Astrocyte of the cerebellum (primary cell): ENCODE results near the gene APBA1.

Experiments used
- DNase-seq: peaks from one replicate; pipeline ENCODE4 v3.0.0-alpha.2; 2011; ENCODE audit warnings: low read depth
- H3K4me3 ChIP-seq: 2 replicates; pipeline ENCODE4 v1.5.1; 2011; ENCODE audit warnings: mild to moderate bottlenecking, low read depth, low read length, moderate library complexity
- in situ Hi-C: cut with HindIII; loops from 2 replicates; pipeline ENCODE4 v1.10.0; 2017; ENCODE audit warnings: low sequenced_read_pairs
- TF ChIP-seq, protein P1 (sequence below): IDR thresholded peaks from 2 replicates; pipeline ENCODE4 v1.5.1; 2012; ENCODE audit warnings: low read length, low read depth, moderate library complexity, mild to moderate bottlenecking; ENCODE audit errors: missing control alignments

The APBA1 gene

DNA sequence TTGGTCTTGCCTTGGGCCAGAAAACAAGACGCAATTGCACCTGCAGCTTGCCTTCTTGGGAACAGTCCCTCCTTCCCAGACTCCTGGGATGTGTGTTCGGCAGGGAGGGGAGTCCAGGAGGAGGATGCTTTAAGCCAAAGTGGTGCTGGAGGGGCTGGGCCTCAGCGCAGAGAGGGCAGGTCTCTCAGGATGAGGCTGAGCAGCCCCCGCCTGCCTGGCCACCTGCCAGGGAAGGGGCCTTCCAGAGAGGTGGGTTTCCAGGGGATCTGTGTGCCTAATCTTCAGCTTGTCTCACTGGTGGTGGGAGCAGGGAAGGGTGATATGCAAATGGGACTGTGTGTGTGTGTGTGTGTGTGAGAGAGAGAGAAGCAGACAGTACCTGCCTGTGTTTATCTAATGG lies 242.0 kb downstream of the APBA1 start:
- DNase-seq = no peak
- H3K4me3 ChIP-seq = no peak overlapping the region
- in situ Hi-C loops = no loop called here
- TF ChIP-seq, protein P1, sequence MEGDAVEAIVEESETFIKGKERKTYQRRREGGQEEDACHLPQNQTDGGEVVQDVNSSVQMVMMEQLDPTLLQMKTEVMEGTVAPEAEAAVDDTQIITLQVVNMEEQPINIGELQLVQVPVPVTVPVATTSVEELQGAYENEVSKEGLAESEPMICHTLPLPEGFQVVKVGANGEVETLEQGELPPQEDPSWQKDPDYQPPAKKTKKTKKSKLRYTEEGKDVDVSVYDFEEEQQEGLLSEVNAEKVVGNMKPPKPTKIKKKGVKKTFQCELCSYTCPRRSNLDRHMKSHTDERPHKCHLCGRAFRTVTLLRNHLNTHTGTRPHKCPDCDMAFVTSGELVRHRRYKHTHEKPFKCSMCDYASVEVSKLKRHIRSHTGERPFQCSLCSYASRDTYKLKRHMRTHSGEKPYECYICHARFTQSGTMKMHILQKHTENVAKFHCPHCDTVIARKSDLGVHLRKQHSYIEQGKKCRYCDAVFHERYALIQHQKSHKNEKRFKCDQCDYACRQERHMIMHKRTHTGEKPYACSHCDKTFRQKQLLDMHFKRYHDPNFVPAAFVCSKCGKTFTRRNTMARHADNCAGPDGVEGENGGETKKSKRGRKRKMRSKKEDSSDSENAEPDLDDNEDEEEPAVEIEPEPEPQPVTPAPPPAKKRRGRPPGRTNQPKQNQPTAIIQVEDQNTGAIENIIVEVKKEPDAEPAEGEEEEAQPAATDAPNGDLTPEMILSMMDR = no peak

DNA sequence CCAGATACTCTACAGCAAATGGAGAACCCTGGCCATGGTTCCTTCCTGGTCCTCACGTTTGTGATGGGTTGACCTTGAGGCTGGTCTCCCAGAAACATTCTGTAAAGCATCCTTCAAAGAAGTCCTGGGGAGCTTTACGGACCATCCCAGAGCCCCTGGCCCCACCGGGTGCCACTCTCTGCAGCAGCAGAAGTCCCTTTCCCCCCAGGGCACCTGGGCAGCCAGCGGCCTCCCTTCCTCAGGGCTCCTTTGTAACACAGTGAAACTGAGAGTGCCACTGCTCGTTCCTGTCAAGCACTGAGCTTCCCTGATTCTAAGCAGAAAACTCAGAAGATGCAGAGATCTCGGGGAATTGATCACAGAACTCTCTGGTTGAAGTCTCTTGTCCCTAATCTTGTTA lies 242.9 kb downstream of the APBA1 start:
- in situ Hi-C loops = no loop called here
- no peak for DNase-seq
- no peak overlapping the region for H3K4me3 ChIP-seq
- TF ChIP-seq, protein P1 = no peak

DNA sequence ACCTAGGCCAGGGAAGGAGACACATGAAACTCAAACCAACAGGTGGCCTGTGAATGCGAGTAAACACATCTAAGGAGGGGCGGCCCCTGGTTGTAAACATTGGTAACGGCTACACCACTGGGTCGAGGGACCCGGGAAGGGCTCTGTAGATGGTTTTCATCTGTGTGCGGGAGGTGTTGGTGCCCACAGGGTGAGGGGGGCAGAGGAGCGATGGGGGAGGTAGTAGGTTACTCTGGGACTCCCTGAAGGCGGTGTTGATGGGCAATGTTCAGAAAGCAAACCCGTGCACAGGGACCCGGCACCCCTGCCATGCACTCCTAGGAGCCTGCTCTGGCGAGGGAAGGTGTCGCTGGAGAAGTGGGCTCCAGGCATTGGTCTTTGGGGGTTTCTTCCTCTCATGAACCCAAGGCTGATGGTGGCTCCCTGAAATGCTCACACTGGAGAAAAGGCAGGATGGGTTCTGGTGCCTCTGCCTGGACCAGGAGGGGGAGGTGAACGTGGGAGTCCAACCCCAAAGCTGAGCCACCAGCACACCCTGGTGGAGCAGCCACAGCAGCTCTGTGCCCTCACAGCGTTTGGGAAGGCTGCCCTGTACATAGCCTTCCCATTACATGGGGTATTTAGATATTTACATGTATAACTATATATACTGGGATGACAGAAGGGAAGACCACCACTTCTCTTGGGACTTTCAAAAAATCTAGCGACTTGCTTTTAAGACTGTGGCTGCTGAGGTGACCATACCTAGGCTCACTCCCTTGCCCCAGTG lies 244.0 kb downstream of the APBA1 start:
- in situ Hi-C loops = no loop called here
- H3K4me3 ChIP-seq = no peak overlapping the region
- TF ChIP-seq, protein P1 = no peak
- DNase-seq = no peak

DNA sequence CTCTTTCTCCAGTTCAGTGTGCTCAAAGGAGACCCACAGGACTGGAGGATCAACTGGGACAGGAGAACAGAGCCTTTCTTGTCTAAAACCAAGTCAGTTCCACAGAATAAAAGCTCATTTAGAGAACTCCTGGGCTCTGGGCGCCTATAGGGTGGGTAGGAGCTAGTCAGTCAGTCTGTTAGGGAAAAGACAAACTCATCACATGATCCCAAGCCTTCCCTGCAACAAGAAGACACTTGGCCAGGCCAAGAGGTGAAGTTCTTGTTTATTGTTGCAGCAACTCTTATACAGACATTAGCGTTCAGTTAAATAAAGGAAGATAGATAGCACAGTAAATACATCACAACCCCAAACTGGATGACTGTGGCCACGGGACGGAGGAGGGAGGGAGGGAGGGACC lies 244.9 kb downstream of the APBA1 start:
- in situ Hi-C loops = no loop called here
- no peak for DNase-seq
- TF ChIP-seq, protein P1 = no peak
- H3K4me3 ChIP-seq = no peak overlapping the region

DNA sequence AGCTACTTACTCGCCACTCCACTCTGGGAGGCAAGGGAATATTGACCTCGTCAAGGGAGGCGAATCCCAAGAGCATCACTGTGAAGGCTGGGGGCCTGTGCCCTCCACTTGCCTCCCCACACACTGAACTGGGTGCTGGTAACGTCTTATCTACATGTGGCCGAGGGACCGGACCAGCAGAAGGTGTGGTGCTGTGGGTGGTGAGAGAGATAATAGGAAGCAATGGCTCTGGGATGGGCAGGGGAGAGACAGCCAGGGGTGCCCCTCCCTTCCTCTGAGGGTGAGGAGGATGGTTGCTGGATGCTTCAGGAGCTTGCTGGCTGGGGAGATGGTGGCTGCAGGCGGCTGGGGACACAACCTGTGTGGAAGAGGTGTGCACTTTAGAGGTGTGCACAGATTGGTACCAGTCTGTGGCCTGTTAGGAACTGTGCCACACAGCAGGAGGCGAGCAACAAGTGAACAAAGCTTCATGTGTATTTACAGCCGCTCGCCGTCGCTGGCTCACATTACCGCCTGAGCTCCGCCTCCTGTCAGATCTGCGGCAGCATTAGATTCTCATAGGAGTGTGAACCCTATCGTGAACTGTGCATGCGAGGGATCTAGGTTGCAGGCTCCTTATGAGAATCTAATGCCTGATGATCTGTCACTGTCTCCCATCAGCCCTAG lies 246.9 kb downstream of the APBA1 start:
- in situ Hi-C loops = no loop called here

DNA sequence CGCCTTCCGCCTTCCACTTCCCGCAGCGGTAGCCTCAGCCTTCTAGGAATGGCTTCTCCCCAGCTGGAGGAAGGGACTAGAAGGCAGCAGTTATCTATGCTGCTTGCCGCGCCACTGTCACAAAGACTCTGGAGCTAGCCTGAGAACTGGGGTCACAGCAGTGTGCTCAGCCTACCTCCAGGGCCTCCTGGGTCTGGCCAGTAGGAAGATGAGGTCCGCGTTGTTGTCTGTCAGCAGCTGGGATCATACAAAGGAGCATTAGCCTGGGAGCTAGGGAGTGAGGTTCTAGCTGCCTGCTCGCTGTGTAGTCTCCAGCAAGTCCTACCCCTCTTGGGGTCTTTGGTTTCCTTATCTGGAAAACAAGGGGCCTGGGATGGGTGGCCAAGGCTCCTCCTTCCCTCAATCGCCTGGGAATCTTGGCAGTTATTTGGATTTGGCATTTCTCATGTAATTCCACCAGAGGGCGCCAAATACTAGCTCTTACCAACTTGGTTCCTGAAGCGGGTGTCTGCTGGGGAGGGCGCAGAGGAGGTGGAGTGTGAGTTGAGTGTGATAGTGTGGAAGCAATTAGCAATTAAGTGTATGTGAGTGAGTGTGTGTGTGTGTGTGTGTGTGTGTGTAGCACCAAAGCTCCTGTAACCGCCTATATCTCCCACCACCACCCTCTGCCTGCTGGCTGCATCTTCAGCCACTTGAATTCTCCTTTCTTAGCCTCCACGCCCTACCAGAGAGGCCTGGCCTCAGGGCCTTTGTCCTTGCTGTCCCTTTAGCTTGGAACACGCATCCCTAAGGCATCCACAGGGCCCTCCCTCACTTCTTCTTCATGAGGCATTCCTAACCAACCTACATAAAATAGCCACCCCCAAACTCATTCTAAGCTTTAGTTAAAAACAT lies 250.0 kb downstream of the APBA1 start:
- peak; percentile 46 for DNase-seq
- H3K4me3 ChIP-seq = no peak overlapping the region
- TF ChIP-seq, protein P1 = peak; percentile 67
- in situ Hi-C loops = no loop called here

More for the DNA sequence above, 246.9 kb downstream of the APBA1 start:
- DNase-seq = no peak
- H3K4me3 ChIP-seq = no peak overlapping the region
- TF ChIP-seq, protein P1 = no peak
